Measurements from ENCODE around the gene PTPRD.
"Not testable (repeated sequence)": the region's sequence is repeated elsewhere in the genome, so short reads cannot be mapped to it uniquely, and the experiment has no call there.

Gene PTPRD

DNA sequence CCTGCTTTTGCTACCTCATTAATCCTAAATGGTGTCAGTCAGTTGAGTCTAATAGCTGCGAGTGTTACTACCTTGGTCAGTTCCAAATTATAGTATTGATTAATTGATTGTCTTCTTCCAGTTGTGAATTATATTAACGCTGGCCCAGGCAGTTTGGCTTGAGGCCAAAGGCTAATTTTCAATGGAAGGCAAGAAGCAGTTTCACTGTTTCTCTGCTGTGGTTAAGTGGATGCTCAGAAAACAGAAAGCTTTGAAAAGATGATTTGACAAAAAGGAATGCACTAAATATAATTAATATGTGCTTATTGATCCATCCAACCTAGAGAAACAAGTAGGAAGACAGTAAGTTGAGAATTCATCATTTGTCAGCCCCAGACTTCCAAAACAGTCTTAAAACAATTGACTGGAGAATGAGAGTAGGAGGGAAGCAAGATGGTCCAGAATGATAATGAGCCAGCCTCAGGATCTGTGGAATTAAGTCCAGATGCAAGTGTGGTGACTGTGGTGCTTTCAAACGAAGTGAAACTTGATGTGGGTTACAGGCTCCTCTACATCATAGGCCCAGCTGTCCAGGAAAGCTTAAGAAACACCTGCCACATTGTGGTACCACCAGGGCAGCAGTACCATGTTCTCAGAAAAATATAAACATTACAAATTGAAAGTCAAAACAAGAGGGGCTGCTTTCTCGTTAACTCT lies 1442.2 kb downstream of the PTPRD start:
- no peak for DNase-seq (ENCODE audit: low read depth)

DNA sequence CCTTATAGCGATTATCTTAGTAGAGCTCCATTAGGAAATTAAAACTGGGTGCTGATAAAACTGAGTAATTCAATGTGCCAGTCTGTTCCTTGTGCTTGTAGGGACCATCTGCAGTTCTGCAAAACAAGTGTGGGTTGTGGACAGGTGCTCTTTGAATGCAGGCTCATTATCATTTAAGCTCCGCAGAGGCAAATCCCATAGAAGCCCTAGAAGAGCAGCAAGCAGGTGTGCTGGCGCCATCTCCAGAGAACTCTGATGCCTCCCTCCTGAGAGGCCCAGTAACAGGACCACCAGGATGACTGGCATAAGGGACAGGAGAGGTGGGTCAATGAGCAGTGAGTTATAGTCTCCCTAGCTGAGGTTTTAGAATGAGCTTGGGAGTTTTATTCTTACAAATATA lies 1470.8 kb downstream of the PTPRD start:
- no peak for DNase-seq (ENCODE audit: low read depth)

DNA sequence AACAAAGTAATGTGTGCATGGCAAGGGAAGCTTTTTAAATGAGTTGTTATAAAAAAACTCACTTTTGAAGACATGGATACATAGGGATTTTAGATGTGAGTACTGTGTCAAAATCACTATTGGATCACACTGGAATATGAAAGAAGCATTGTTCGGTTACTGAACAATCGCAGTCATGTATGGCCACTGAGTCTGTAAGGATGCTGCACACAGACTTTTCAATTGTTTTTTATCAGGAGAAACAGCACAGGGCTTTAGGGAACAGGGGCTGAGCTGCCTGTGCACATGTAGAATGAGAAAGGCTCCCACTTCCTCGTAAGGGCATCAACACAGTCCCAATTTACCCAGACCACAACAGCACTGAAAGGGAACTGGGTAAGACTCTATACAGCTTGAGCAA lies 1479.3 kb downstream of the PTPRD start:
- no peak for DNase-seq (ENCODE audit: low read depth)

DNA sequence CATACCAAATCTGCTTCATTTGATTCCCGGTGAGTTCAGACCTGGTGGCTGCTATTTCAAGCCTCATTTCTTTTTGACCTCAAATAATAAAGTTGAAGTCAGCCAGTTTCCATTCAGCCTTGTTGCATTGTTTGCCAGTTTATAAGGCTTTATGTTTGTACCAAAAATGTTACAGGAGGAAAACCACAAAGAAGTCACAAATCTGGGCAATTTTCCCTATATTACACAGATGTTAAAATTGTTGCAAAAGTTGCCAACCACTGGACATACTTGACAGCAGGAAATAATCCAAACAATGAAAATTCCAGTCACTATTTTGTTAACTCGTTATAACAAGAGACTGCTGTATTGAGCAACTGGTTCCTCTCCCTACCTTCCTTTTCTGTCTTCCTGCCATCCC lies 1488.2 kb downstream of the PTPRD start:
- no peak for DNase-seq (ENCODE audit: low read depth)

DNA sequence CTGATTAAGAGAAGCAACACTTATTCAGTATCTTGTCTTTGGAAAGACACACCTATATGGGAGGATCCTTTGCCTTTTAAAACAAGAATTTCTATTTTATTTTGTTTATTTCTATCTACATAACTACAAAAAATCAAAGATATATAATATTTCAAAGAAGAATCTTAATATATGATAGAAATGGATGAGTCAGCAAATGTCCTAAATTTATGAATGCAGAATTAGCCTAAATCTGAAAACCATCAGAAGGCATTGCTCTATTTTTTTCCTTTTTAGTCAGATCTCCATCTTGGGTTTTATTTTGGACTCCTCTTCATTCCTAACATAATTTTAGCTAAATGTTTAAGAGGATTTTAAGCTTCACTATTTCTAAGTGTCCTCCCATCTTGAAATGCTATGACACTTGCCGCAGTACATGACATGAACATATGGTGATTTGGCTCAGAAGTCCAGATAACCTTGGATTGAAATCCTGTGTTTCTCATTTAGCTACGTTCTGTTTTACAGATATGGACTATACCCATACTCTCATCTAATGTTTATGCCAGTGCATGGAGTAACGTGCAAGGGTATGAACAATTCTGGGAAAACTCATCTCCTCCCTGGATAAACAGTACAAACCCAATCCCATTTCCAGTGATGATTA lies 1490.4 kb downstream of the PTPRD start:
- DNase-seq (ENCODE audit: low read depth), result no peak

DNA sequence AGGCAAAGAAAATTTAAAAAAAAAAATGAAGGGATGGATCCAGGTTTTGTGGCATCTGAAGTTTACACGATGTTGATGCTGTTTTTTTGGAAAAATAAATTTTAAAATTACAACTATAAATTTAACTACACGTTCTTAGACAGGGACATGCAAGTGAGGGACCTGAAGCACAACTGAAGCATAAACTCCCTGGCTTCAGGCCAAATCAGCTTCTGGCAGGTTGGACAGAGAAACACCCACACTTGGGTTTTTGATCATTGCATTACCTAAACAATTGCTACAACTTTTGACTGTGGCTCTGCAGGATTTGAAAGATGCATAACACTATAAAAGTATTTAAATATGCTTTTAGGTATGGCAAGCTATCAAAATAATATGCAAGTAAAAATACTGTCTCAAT lies 1494.9 kb downstream of the PTPRD start:
- no peak for DNase-seq (ENCODE audit: low read depth)

- DNase-seq (ENCODE audit: low read depth), result no peak
These were observed 1500.6 kb downstream of the PTPRD start for GRCh38 chr9:9112001-9112720.

- DNase-seq (ENCODE audit: low read depth), result no peak
These were observed 1504.2 kb downstream of the PTPRD start for GRCh38 chr9:9108641-9109040.

- DNase-seq (ENCODE audit: low read depth), result no peak
These were observed 1510.5 kb downstream of the PTPRD start for GRCh38 chr9:9102295-9102694.

DNA sequence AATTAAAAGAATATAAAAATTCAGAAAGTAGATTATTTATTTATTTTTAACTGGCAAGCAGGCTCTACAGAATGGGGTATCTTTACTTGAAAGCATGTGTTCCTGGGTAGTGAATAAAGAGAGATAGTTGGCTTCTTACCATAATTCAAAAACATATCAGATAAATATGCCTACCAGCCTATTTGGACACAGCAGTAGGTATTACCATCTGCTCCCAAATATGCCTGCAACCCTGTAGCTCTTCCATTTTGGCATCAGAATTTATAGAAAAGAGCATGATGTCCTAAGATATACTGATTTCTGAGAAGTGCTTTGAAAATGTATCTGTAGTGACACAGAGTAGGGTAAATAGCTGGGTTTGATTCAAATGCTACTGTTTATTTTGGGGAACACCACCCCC lies 1512.7 kb downstream of the PTPRD start:
- no peak for DNase-seq (ENCODE audit: low read depth)

GRCh38 chr9:9099646-9100045 lies 1513.2 kb downstream of the PTPRD start:
- DNase-seq (ENCODE audit: low read depth), result no peak

GRCh38 chr9:9097254-9097653 lies 1515.5 kb downstream of the PTPRD start:
- DNase-seq (ENCODE audit: low read depth), result not testable (repeated sequence)

DNA sequence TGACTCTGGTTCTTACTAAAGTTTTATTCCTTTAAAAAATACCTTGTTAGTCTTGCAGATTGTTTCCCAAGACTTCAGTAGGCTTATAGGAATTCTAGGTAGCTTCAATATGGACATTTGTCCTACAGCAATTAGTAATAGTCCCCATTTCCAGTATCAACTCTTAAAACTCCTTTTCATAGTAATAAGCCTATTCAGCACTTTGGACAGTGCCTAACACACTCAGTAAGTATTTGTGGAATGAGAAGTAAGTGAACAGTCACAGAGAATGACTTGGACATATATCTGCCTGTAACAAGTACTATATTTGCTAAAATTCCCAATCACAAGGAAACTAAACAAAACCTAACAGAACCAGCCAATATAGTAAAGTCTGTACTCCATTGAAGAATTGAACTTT lies 1521.4 kb downstream of the PTPRD start:
- DNase-seq (ENCODE audit: low read depth), result no peak

DNA sequence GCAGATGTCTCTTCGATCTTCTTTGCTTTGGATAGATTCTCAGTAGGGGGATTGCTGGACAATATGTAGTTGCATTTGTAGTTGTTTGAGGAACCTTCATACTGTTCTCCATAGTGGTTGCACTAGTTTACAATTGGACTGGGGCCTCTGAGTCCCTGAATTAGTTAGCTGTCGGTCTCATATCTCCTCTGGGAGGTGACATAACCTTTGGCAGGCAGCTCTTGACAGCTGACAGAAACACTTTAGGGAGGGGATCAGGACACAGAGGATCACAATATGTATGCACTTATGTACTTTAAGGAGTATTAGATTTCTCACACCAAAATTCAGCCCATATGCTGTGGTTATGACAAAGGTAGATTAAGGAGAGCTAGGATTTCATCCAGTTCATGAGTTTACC lies 1533.3 kb downstream of the PTPRD start:
- DNase-seq (ENCODE audit: low read depth), result no peak

GRCh38 chr9:9078301-9078700 lies 1534.5 kb downstream of the PTPRD start:
- no peak for DNase-seq (ENCODE audit: low read depth)

DNA sequence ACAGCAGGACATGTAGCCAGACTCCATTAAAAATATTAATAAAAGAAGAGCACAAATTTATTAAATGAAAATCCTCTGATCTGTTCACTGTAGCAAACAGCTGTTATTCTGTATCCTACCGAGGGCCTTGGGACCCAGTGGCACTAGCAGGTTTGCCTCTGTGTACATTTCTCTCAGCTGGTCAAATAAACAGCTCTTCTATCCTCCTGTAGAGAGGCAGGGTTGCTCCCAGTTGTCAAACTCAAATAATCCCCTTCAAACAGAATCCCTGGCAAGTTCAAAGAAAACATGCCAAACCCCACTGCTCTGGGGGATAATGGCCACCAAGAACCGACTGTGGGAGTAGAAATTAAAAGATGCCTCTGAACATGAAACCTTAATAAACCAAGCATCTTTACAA lies 1551.2 kb downstream of the PTPRD start:
- no peak for DNase-seq (ENCODE audit: low read depth)

DNA sequence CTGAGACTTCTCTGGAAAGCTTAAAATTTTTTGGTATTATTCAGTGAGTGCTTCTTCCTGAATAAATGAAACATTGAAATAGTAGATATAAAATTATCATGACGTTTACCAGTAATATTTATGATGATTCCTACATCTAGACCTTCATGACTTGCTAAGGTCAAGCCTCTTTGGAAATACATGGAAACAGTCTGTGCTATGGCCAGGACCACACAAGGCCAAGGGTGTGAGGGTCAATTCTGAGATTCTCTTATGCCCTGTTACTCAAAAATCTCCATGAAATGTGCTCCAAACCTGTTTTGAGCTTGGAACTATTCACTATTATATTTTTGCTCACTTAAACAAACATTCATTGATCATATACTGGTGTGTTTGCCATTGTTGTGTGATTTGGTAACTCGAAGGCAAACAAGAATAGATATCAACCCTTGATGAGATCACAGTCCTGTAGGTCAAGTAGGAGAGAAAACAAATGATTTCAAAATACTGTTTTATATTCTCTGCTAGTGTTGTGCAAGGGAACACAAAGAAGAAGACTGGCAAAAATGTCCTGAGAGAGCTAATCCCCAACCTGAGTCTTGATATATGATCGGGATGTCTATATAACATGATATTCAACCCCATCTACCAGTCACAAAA lies 1558.3 kb downstream of the PTPRD start:
- DNase-seq (ENCODE audit: low read depth), result no peak

DNA sequence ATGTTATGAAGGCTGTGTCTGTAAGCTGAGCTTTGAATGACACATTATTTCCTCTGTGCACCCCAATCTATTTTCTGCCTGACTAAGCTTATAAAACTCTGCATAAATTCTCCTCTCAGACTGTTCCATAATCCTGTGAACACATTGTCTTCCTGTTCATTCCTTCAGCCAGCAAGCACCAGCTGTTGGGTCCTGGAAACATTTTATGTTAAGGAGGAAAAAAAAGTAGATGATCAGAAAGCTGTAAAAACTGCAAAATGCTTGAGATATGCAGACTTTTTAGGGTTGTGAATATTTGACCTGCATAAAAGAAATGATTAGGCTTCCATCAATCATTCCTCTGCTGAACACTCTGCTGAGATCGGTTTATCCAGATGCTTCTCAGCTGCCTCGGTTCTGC lies 1567.2 kb downstream of the PTPRD start:
- no peak for DNase-seq (ENCODE audit: low read depth)

DNA sequence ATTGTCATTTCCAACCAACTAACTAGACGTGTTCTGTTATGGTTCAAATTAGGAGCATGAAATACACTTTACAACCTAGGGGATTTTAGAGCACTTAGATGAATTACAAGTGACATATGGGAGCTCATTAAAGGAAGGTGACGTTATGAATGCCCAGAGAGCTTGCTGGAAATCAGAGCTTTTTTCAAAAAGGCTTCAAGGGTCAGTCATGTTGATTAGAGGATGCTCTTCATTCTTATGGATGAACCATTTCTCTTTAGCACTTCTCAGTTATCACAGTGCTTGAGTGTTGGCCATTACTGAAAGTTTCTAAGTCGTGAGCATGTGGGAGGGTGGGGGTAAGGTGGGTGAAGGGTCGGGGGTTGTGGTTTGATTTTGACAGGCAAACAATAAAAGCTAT lies 1567.7 kb downstream of the PTPRD start:
- DNase-seq (ENCODE audit: low read depth), result no peak

DNA sequence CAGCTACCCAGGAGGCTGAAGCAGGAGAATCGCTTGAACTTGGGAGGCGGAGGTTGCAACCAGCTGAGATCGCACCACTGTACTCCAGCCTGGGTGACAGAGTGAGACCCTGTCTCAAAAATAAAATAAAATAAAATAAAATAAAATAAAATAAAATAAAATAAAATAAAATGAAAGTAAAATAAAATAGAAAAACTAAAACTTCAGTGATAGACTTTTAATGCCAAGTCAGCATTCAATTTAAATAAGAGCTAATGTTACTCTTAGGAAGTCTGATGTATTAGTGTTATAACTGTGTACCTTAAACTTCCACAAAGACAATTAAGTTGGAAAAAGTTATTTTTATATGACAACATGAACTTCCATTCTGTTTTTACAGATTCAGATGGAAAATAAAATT lies 1569.0 kb downstream of the PTPRD start:
- DNase-seq (ENCODE audit: low read depth), result not testable (repeated sequence)

- DNase-seq (ENCODE audit: low read depth), result no peak
These were observed 1571.0 kb downstream of the PTPRD start for GRCh38 chr9:9041756-9042155.

DNA sequence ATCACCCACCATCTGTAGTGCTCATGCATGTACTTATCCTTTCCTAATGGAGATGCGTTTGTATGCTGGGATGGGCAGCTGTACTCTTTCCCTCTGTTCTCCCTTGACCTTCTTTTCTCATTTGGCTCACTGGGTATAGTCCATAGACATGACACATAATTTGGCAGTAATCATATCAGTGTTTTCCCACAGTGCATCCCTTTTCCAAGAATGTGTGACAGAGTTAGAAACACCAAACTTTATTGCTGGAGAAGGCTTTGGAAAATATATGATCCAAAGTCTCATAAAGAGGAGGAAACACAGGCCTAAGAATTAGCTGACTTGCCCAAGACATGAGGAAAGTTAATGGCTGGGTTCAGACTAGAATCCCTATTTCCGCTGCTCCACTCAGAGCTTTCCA lies 1579.8 kb downstream of the PTPRD start:
- no peak for DNase-seq (ENCODE audit: low read depth)

DNA sequence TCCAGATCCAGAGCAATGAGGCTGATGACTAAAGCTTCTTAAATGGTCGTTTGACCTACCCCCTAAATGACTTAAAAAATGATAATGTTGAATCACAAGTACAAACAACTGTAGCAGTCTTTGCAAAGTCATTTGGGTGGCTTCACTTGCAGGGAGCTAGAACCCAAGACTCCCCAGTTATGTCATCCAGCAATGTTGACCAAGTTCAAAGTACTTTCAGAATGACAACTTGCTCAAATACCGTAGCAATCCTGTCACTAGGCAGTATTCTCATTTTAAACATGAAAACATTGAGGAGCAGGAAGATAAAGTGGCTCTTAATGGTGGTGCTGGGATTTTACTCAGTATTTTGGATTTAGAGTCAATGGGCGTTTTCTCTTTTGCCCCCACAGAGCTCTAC lies 1596.2 kb downstream of the PTPRD start:
- DNase-seq (ENCODE audit: low read depth), result no peak
